Activated CD4-positive, alpha-beta T cell treated with anti-CD3 and anti-CD28 coated beads for 1 hour (primary cell): ENCODE results near the gene RAD50.
"Not testable (repeated sequence)": the region's sequence is repeated elsewhere in the genome, so short reads cannot be mapped to it uniquely, and the experiment has no call there.

Experiments
- DNase-seq: peaks from one replicate; pipeline ENCODE4 v3.0.0-alpha.2; 2020

Gene RAD50

DNA sequence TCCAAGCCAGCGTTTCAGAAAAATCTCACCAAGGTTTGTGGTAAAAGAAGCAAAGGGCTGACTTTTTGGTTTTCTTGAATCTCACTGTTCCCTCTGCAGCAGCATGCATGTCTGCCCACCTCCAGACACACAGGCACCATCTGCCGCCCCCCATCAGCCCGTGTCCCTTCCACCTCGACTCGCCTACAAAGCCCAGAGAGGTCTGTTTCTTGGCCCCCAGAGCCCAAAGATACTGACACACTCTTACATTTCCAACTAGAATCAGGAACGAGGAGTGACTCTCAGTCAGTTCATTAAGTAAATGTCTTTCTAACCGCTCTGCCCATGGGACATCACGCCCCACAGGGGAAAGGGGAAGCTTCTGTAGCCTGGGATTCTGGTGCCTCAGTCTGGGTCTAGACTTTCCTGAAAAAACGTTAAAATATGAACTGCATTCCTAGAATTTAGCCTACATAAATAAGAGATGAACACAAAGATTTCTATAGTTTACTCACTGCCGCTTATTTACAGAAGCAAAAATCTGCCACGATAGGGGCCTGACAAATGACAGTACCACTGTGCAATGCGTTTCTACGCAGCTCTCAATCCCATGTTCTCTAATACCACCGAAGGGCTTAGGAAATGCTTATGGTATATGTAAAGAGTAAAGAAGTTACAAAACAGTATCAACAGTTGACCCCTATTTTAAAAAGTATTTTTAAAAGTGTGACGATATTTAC, 121.1 kb downstream of the RAD50 start:
- DNase-seq, result no peak

DNA sequence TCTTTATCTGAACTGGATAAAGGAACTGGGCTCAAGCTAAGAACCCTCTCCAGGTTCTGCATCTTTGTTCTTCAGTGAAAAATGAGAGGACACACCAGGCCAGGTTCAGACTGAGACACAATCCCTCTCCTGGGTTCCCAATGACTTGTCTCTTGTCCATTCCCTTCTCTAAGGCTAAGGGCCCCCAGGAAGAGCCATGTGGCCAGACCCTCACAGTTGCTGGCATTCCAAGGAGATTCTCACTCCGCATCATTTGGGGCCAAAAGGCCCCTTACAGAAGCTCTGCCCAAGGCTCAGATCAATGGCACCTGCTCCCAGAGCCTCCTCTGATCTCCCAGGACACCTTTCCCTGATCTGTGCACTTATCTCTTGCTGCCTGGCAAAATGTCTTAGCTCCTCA, 122.0 kb downstream of the RAD50 start:
- DNase-seq, result no peak

DNA sequence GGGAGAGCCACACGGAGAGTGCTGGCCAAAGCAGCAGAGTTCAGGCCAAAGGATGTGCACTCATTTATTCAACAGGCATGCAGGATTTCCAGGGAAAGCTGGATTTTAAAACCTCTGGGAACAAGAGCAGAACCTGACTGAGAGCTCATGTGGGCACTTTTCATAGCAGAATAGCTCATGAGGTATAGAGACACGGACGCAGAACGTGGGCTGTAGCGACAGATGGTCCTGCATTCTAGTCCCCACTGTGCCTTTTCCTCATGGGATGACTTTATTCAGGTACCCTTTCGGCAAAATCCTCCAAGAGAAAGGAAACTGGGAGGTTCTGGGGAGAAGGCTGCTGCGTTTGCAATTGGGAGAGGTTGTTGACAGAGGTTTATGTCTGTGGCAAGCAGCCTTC, 122.4 kb downstream of the RAD50 start:
- DNase-seq, result no peak

DNA sequence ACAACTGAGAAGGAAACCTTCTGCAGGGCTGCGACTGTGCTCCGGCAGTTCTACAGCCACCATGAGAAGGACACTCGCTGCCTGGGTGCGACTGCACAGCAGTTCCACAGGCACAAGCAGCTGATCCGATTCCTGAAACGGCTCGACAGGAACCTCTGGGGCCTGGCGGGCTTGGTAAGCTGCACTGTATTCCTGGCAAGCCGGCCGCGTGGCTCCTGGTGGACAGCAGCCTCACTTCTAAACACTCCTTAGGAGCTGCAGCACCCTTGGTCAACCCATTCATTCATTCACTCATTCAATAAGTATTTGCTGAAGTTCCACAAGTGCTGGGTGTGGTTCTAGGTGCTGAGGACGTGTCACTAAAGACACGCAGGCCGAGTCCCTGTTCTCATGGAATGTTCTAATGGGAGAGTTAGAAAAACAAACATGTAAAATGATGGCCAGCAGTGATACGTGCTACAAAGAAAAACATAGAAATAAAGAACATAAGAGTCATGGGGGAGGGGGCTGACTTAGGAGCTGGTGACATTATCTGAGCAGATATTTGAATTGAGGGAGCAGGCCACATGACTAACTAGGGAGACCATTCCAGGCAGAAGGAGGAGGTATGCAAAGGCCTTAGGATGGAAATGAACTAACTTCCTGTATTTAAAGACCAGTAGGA, 123.1 kb downstream of the RAD50 start:
- no peak for DNase-seq

DNA sequence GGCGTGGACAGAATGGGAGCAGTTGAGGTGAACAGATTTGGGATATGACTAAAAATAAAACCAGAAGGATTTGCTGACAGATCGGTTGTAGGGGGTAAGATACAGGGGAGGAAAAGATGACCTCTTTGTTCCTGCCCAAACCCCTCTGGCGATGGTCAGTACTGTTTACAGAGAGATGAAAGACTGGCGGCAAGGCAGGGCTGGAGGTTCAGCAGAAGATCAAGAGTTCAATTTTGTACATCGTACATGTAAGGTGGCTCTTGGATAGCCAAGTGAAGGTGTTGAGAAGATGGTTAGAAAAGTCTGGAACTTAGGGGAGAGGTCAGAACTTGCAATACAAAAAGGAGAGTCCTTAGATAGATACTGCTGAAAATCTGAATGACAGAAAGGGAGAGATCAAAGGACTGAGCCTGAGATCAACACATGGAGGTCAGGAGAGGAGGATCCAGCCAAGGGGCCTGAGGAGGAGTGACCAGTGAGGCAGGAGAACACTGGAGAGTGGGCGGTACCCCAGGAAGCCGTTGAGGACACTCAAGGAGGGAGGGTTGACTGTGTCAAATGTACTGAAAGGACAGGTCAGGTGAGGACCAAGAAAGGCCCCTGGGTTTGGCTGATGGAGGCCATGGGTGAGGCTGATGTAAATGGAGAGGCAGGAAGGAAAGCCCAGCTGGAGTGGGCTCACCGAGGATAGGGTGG, 124.2 kb downstream of the RAD50 start:
- DNase-seq, result no peak

DNA sequence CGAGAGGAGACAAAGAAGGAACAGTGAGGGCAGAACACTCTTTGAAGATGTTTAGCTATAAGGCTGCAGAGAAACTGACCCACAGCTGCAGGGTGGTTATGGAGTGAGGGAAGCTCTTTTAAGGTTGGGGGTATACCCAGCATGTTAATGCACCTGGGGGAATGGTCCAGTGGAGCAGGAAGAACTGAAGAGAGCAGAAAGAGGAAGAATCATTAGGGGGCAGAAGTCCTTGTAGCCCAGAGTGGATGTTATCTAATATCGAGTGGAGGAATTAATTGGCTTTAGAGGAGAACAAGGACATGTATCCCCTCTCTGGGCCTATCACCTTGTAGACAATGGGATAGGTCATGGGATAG, 124.7 kb downstream of the RAD50 start:
- DNase-seq, result no peak

DNA sequence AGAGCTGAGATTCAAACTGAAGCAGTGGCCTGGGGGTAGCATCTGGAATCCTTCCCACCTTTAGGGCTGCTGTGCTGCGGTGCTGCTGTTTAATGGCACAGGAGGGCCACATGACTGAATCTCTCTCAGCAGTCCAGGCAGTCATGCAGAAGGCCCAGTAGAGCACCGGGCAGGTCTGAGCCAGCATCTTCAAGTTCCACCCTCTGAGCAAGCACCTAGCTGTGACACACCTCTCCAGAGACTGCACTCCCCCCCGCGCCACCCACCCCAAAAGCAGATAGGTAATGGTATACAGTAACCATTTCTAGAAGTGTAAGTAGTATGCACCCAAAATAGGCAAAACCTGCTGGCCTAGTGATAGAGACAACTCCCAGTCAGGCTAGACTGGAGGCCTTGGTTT, 125.2 kb downstream of the RAD50 start:
- no peak for DNase-seq

DNA sequence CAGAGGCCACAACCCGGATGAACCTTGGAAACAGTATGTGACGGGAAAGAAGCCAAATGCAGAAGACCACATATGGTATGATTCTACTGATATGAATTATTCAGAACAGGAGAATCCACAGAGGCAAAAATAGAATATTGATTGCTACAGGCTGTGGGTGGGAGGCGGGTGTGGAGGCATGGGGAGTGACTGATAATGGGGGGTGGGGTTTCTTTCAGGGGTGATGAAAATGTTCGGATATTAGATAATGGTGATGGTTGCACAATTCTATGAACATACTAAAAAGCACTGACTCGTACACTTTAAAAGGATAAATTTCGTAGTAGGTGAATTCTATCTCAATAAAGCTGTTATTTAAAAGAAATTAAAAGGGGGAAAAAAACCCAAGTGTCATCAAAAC, 127.7 kb downstream of the RAD50 start:
- DNase-seq, result no peak

DNA sequence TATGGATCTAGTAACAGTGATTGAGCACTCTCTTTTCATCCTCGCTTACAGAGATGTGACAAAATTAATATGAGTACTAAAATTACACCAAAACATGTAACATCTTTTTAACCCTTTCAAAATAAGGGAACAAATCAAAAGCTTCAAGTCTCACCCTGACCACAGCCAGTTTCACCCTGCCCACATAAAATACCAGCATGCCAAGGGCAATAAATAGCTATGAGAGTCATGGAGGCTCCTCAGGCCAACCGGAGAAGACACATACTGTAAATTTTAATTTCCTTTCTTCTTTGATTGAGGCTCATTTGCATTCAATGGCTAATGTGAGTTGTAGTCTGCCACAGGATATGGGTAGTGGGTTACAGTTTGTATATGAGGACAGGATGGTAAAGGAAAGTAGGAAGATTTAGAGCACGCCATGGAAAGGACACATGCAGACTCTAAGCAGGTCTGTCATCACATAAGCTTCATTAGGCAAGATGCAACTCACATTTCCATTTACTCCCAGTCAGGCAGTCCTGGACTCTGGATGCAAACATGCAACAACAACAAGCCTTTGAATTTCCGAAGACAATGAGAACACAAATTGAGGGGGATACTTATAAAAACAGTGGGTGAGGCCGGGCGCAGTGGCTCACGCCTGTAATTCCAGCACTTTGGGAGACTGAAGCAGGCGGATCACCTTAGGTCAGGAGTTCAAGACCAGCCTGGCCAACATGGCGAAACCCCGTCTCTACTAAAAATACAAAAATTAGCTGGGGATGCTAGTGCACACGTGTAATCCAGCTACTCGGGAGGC, 128.3 kb downstream of the RAD50 start:
- DNase-seq, result no peak

DNA sequence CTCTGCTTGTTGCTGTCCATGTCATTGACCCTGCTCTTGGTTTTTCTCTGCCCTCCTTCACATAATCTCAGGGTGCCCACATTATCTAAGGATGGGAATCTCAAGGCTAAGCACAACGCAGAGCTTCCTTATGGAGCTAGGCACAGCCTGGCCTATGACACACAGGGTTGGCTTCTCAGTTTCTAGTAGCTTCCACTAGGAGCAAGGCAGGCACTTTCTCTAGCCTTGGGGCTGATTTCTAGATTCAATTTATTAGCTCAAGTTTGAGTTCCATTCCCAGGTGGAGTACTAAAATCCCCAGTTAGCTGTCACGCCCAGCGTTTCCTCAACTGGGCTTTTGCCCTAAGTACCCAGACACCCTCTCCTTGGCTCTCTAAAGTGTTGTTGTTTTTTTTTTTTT, 129.4 kb downstream of the RAD50 start:
- DNase-seq, result no peak

DNA sequence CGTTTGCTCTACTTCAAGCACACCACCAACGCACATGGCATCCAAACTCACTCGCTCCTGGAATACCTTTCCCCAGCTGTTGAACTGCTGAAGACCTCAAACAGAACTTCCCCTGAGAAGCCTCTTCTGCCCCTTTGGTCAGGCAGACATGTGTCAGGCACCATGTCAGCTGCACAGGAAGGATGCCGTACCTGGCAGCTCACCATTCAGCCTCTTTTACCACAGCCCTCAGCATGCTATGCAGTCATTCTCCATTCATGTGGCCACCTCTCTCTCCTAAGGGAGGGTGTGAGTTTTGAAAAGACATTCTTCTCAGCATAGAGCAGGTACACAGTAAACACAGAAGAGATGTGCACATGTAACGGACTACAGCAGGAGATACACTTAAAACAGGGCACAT, 131.2 kb downstream of the RAD50 start:
- DNase-seq, result no peak

DNA sequence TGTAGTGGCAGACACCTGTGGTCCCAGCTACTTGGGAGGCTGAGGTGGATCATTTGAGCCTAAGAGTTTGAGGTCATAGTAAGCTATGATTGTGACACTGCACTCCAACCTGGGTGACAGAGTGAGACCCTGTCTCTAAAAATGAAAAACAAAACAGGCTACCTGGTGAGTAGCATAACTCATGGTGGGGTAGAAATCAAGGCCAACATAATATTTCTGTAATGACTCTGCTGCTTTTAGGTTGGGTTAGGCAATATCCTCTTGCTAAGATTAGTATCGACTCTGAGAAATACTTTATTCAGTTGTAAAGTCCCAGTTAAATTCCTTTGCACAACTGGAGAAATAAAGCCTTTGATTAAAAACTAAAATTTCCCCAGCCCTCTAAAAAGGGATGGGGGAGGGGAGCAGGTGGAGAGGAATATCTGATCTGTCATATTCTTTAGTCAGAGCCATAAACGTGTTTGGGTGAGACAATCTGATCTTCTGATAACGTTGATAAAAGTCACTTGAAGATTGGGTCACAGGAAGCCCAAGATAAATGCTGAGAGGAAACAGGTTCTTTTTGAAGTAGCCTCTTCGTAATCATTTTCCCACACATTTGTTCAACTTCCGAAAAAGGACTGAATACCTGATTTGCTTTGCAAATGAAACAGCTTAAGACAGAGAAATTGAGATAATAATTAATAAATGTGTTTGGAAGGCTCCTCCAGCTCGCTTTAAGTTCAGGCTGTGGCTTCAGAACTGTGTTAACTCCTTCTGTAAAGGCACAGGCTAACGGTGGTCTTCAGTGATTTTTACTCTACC, 132.0 kb downstream of the RAD50 start:
- DNase-seq, result no peak

DNA sequence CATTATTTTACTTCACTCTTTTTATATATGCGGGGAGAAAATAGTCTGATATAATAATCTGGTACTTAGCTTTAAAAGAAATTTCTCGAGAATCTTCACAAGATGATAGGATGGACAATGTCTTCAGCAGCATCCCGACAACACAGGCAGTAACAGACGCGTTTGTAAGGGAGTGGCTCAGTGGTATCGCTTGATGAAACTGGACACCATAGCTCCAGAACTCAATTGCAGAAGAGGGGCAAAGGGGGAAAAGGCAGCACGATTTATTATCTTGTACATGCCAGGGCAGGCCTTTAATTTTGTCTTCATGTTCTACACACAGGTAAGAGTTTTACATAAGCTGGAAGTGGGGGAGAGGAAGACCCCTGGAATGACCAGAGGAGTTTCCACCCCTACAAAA, 132.7 kb downstream of the RAD50 start:
- DNase-seq, result no peak

DNA sequence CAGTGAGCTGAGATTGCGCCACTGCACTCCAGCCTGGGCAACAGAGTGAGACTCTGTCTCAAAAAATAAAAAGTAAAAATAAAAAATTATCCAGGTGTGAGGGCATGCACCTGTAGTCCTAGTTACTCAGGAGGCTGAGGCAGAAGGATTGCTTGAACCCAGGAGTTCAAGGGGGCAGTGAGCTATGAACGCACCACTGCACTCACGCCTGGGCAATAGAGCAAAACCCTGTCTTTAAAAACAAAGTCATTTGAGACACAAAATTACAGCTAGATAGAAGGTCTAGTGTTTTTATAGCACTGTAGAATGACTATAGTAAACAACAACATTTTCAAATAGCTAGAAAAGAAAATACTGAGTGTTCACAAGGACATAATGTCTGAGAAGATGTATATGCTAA, 133.4 kb downstream of the RAD50 start:
- DNase-seq, result no peak

DNA sequence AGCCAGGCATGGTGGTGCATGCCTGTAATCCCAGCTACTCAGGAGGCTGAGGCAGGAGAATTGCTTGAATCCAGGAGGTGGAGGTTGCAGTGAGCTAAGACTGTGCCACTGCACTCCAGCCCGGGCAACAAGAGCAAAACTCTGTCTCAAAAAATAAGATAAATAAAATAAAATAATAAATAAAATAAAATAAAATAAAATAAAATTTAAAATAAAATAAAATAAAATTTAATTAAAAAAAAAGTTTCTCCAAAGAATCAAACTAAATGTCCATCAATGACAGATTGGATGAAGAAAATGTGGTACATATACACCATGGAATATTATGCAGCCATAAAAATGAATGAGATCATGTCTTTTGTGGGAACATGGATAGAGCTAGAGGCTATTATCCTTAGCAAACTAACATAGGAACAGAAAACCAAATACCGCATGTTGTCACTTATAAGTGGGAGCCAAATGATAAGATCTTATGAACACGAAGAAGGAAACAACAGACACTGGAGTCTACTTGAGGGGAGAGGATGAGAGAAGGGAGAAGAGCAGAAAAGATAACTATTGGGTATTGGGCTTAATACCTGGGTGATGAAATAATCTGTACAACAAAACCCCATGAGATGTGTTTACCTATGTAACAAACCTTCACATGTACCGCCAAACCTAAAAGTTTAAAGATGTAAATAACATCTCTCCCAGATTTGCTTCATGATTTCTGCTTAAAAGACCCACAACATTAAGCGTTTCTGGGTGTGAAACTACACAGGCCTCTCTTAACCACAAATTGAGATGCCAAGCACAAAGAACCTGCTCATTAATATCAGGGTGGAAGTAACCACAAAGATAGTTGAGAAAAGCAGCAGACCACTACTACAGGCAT, 135.2 kb downstream of the RAD50 start:
- DNase-seq, result not testable (repeated sequence)

DNA sequence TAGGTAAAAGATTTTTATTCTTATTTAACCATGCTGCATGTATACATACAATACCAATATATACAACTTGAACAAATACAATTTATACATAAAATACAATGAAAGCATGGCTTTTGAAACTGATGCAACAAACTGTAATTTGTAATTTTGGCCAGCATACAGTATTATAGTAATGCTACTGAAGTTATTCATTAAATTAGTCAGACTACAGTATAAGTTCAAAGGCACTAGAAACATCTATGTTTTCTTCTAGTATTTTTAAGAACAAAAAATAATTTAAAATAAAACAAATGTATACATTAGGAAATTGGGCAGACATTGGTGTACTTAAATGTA, 135.8 kb downstream of the RAD50 start:
- DNase-seq, result no peak
